Endothelial cell of umbilical vein (primary cell): ENCODE results near the gene DAG1. TPM values are rescaled to one million over a fixed set of nuclear protein-coding genes. Genes with fewer than 3 reads are reported as not detected.

Experiments used
- BruUV-seq: library from RNA; stranded (reverse); fragments of 400-500 nt; replicated peaks from 2 replicates; lab custom pipeline; 2021; lab: Mats Ljungman, UMichigan
- CTCF ChIA-PET: fragments of 300-600, 350-600 bp; sonication (Branson Sonifier 250); formaldehyde crosslinking; loops from one replicate; lab custom pipeline; 2021; ENCODE audit warnings: antibody characterized with exemption, inconsistent platforms; lab: Charles Lee
- POLR2A ChIA-PET: fragments of 300-600, 350-600 bp; sonication (Branson Sonifier 250); formaldehyde crosslinking; loops from one replicate; lab custom pipeline; 2021; ENCODE audit warnings: antibody characterized with exemption, inconsistent platforms; lab: Charles Lee
- DNase-seq: peaks from one replicate; pipeline ENCODE4 v3.0.0-alpha.2; 2011; ENCODE audit warnings: low read depth, low spot score
- FAIRE-seq: peaks from 2 replicates; lab custom pipeline; 2011; peaks lifted over from hg19 to GRCh38; lab: Jason Lieb, UNC
- H2AFZ ChIP-seq: 2 replicates; pipeline ENCODE4 v1.6.0; 2012; ENCODE audit warnings: low read depth, low read length, control low read depth, inconsistent platforms
- H3K27ac ChIP-seq: 2 replicates; pipeline ENCODE4 v1.5.1; 2011; ENCODE audit warnings: low read depth, mild to moderate bottlenecking, control low read depth, low read length, moderate library complexity; ENCODE audit not compliant: insufficient read depth
- H3K27me3 ChIP-seq, 2 experiments: 2 replicates each; pipeline versions ENCODE4 v1.6.0 to v1.6.1; 2011; ENCODE audit warnings: low read length in 2 of 2, mixed read lengths in 1 of 2; ENCODE audit not compliant: control insufficient read depth in 2 of 2, insufficient read depth in 2 of 2
- H3K36me3 ChIP-seq, 2 experiments: 2 replicates in 1 of 2; 3 replicates in 1 of 2; pipeline ENCODE4 v1.5.1; 2011; ENCODE audit warnings: low read length in 2 of 2, mild to moderate bottlenecking in 1 of 2, moderate library complexity in 1 of 2; ENCODE audit not compliant: control insufficient read depth in 2 of 2, insufficient read depth in 2 of 2; ENCODE audit errors: extremely low read depth in 1 of 2
- H3K4me1 ChIP-seq: 3 replicates; pipeline ENCODE4 v1.5.1; 2011; ENCODE audit warnings: mild to moderate bottlenecking, low read length; ENCODE audit not compliant: control insufficient read depth, insufficient read depth; ENCODE audit errors: extremely low read depth
- H3K4me2 ChIP-seq: 2 replicates; pipeline ENCODE4 v1.6.1; 2011; ENCODE audit warnings: low read length, control low read depth, mixed read lengths; ENCODE audit not compliant: insufficient read depth
- H3K4me3 ChIP-seq, 3 experiments: fragments of 200-600 bp in 1 of 3; sonication (generic), shearing (Covaris generic) in 1 of 3; replicated peaks in 1 of 3; 2 replicates each; pipeline ENCODE4 v1.5.1; 2011 to 2016; ENCODE audit warnings: control low read depth in 3 of 3, low read length in 3 of 3, mild to moderate bottlenecking in 2 of 3, inconsistent platforms in 1 of 3, low read depth in 1 of 3, moderate library complexity in 1 of 3; ENCODE audit not compliant: insufficient read depth in 1 of 3
- H3K79me2 ChIP-seq: 2 replicates; pipeline ENCODE4 v1.6.0; 2012; ENCODE audit warnings: low read length, inconsistent platforms; ENCODE audit not compliant: control insufficient read depth, insufficient read depth
- H3K9ac ChIP-seq: replicated peaks from 2 replicates; pipeline ENCODE3; 2011; ENCODE audit warnings: low read length, control low read depth; ENCODE audit not compliant: insufficient read depth; ENCODE audit errors: extremely low read depth
- H3K9me1 ChIP-seq: replicated peaks from 3 replicates; pipeline ENCODE4 v1.6.0; 2011; ENCODE audit warnings: mild to moderate bottlenecking, low read length; ENCODE audit not compliant: control insufficient read depth, insufficient read depth; ENCODE audit errors: extremely low read depth
- H3K9me3 ChIP-seq: replicated peaks from 2 replicates; pipeline ENCODE4 v1.5.1; 2012; ENCODE audit warnings: low read length, inconsistent platforms; ENCODE audit not compliant: control insufficient read depth, insufficient read depth
- H4K20me1 ChIP-seq: replicated peaks from 2 replicates; pipeline ENCODE3; 2011; ENCODE audit warnings: mild to moderate bottlenecking, low read length; ENCODE audit not compliant: control insufficient read depth, insufficient read depth; ENCODE audit errors: extremely low read depth
- CTCF ChIP-seq, 2 donors: IDR thresholded peaks; 1 replicate in 1 of 2; 2 replicates in 1 of 2; pipeline ENCODE4 v1.5.1; 2011; ENCODE audit warnings: low read length in 2 of 2, mild to moderate bottlenecking in 2 of 2, moderate library complexity in 2 of 2, control low read depth in 1 of 2, inconsistent platforms in 1 of 2, low read depth in 1 of 2; ENCODE audit not compliant: insufficient read depth in 1 of 2; ENCODE audit errors: extremely low read depth in 1 of 2
- EZH2 ChIP-seq: IDR thresholded peaks from 2 replicates; pipeline ENCODE4 v1.6.1; 2012; ENCODE audit warnings: borderline replicate concordance, low read depth, mild to moderate bottlenecking, moderate library complexity, low read length, inconsistent platforms; ENCODE audit not compliant: severe bottlenecking
- FOS ChIP-seq: IDR thresholded peaks from 2 replicates; pipeline ENCODE4 v1.6.1; 2011; ENCODE audit warnings: mild to moderate bottlenecking, low read length, moderate library complexity, borderline replicate concordance; ENCODE audit not compliant: insufficient read depth
- GATA2 ChIP-seq: IDR thresholded peaks from 2 replicates; pipeline ENCODE4 v1.7.0; 2011; ENCODE audit warnings: low read depth, mild to moderate bottlenecking, moderate library complexity, mixed read lengths, low read length; ENCODE audit not compliant: insufficient read length, insufficient read depth
- JUN ChIP-seq: IDR thresholded peaks from 2 replicates; pipeline ENCODE4 v1.6.1; 2011; ENCODE audit warnings: borderline replicate concordance, low read depth; ENCODE audit not compliant: insufficient read length, insufficient read depth
- MAX ChIP-seq: IDR thresholded peaks from 2 replicates; pipeline ENCODE4 v1.6.1; 2011; ENCODE audit not compliant: insufficient read depth, insufficient read length
- MYC ChIP-seq: IDR thresholded peaks from one replicate; pipeline ENCODE4 v1.6.1; 2011; ENCODE audit warnings: mild to moderate bottlenecking, low read depth, low read length
- POLR2A ChIP-seq: IDR thresholded peaks from 2 replicates; pipeline ENCODE4 v1.6.1; 2012; ENCODE audit warnings: low read depth, mild to moderate bottlenecking, control low read depth, low read length
- POLR2AphosphoS5 ChIP-seq: IDR thresholded peaks from 2 replicates; pipeline ENCODE4 v1.6.1; 2012; ENCODE audit warnings: low read depth, mild to moderate bottlenecking, control low read depth, low read length, moderate library complexity; ENCODE audit not compliant: insufficient read depth
- dilution Hi-C: fragments of 300-500 bp; cut with MboI; formaldehyde crosslinking; loops from one replicate; pipeline ENCODE4 v1.15.0; 2019; ENCODE audit warnings: low sequenced_read_pairs; ENCODE audit not compliant: extremely low pct_ligation_motif_present
- intact Hi-C: fragments of 100-400 bp; cut with micrococcal nuclease; formaldehyde crosslinking; loops from one replicate; pipeline ENCODE4 v1.10.0; 2022
- polyA plus RNA-seq, 4 experiments: library from polyadenylated mRNA; depleted of rRNA in 3 of 4; stranded (reverse) in 3 of 4; unstranded in 1 of 4; fragments of >200 nt; gene quantifications; 2 replicates each; pipeline versions ENCODE4 v1.2.1 to v1.2.3, GENCODE V29; 2011 to 2012; ENCODE audit warnings: missing spikeins in 1 of 4
- total RNA-seq: library from RNA; stranded (reverse); gene quantifications from 2 replicates; pipeline ENCODE4 v1.2.3, GENCODE V29; 2021

DAG1 gene
- total and polyA plus RNA-seq, 2 donors (not counting 3 experiments of a cell fraction or from before 2014, with no cell fraction given) = 59.6 to 97.5 TPM

- FAIRE-seq = peak; percentile 93
- H3K4me3 ChIP-seq = peak overlapping the region; percentile 3 to 33 (median 6)
- no peak overlapping the region for H3K27ac ChIP-seq
These were observed 69.8 kb downstream of the DAG1 start for GRCh38 chr3:49539659-49540560.

More at GRCh38 chr3:49539659-49540560, 69.8 kb downstream of the DAG1 start:
- Histone ChIP-seq H3K9ac (peak overlapping the region; percentile 35), H3K9me1 (no peaks in the 10 kb centered on the region), H3K4me1 (peaks cover 7% of the 10 kb centered on the region), H3K36me3 (no peaks in the 10 kb centered on the region), H4K20me1 (no peaks in the 10 kb centered on the region), H3K9me3 (no peaks in the 10 kb centered on the region), H3K4me2 (peak overlapping the region; percentile 64), H3K27me3 (peaks cover 2 to 5% of the 10 kb centered on the region in 2 experiments), H2AFZ (peak overlapping the region; percentile 78), H3K79me2 (no peaks in the 10 kb centered on the region)
- ChIA-PET CTCF (interaction anchor here (0.6 to 5.0 kb wide), 57 partner anchors 8 to 389 kb away, joined by 3 to 293 read pairs (median 4); partner anchors contain the start of genes AMIGO3, BSN, DAG1 and GMPPB), POLR2A (interaction anchor here (0.6 to 1.7 kb wide), 4 partner anchors 14 to 374 kb away, joined by 3 to 9 read pairs (median 4); no protein-coding TSS in a partner anchor)
- TF ChIP-seq GATA2 (no peak), EZH2 (no peak), JUN (no peak), MYC (no peak), CTCF (IDR thresholded peaks at IDR 0.05; ENCODE audit: extremely low read depth in 1 of 2, insufficient read depth in 1 of 2, low read depth in 1 of 2, low read length in 2 of 2) (peak; percentile 81 to 92), FOS (no peak), POLR2A (peak; percentile 42), MAX (no peak), POLR2AphosphoS5 (peak; percentile 54)
- no TSS peak for BruUV-seq
- dilution Hi-C loops (no loop called here), intact Hi-C loops (loop anchor here (1.0 kb wide), 2 partner anchors 14 to 131 kb away; partner anchors contain the start of gene BSN)
- peak; percentile 96 for DNase-seq
